HG02885 (cell line): Measurements from ENCODE around the gene ITGA8.
"Not testable (repeated sequence)": the region's sequence is repeated elsewhere in the genome, so short reads cannot be mapped to it uniquely, and the experiment has no call there.

Experiments used
- ATAC-seq: cut with Tn5 transposase; IDR thresholded peaks from one replicate; pipeline ENCODE4 v1.9.1; 2021; ENCODE audit warnings: mild to moderate bottlenecking; ENCODE audit not compliant: unreplicated experiment, poor library complexity

Gene ITGA8

DNA sequence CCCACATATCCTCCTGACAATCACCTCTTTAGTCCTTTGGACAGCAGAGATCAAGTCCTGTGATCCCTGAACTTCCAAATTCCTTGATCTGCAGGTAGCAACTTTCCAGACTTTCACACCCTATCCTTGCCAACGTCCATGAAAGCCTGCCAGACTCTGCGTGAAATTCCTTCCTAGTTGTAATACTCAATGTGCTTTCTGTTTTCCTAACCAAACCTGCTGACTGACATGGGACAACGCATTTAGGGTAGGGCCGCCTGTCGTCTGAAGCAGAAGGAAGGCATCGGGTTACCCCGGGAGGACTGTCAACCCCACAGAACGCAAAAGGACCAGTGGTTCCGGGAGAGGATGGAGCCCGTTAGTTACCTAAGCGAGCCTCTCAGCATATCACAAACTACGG, 23.9 kb downstream of the ITGA8 start:
- no peak for ATAC-seq

DNA sequence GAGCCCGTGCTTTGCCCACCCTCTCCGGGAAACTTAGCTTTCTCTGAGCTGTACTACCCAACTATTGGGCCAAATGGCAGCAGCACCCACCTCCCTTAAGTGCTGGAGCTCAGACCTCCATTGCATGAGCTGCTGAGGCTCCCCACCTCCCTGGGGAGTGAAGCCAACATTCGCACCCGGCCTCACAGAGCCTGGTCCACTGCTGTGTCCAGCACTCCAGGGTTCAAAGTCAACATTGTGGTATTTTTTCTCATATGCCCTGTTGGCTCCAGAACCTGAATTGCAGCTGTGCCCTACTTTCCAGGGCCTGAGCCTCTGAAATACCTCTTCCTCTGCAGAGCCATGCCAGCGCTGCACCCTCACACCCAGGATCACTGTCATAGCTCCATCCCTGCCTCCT, 29.7 kb downstream of the ITGA8 start:
- ATAC-seq: no peak

DNA sequence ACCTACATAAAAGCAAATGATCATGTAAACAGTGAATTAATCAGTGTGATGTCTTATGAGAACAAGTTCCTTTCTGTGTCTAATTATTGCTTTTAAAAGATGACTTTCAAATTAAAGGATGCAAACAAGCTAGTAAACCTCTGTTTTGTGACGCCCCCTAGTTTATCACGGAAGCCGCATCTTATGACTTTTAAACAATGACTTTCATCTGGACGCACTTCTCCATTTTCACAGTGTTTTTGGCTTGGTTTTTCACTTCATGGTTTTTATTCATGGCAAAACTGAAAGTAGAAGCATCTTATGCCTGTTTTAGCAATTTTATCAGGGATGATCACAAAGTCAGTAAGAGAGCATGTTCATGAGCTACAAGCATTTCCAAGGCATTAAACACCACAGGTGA, 35.0 kb downstream of the ITGA8 start:
- ATAC-seq: no peak

DNA sequence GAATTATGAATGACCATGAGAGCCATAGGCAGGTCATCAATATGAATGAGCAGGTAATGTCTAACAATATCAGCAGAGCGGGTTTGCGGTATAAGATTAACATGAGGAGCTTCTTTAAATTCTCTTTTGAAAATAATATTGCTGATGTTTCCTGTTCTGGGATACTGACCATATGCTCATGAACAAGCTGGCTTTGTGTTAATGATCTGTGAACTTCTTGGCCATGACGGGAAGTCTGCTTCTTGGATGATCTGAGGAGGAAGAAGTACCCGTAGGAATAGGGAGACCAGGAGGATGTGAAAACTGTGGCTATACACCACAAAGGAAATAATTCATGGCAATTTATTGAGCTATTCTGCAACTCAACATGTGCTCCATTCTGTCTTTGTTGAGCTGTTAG, 38.6 kb downstream of the ITGA8 start:
- no peak for ATAC-seq

DNA sequence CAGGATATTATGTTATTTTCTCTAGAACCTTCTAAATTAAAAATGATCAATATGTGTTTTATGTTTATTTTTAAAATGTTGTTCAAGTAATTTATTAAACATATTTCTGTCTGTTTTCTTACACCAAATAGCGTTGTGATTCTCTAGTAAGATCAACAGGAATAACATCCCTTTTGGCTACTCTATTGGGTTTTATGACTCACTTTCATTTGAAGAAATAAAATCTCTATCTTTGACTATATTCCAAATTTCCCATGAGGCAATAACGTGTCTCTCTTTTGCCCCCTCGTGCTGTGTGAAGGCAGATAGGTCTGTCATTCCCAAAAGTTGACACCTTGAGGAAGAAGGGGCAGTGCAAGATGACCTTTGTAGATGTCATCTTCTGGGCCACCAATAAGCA, 40.9 kb downstream of the ITGA8 start:
- ATAC-seq: no peak

DNA sequence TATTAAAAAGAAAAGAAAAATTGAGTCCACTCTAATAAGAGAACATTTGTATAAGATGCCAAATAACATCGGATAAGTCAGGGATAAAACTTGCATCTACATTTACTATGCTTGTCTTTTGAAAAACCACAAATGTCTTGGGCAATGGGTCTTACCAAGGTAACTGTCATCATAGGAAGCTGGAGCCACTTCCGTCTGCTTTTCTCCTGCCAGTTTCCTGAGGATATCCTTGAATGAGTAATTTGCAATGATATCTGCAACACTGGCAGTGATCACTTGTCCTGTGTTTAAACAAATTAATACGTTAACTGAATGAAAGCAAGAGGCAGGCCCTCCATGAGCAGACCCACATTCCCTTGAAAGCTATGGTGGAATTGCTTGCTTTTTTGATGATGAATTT, 47.3 kb downstream of the ITGA8 start:
- ATAC-seq: no peak

DNA sequence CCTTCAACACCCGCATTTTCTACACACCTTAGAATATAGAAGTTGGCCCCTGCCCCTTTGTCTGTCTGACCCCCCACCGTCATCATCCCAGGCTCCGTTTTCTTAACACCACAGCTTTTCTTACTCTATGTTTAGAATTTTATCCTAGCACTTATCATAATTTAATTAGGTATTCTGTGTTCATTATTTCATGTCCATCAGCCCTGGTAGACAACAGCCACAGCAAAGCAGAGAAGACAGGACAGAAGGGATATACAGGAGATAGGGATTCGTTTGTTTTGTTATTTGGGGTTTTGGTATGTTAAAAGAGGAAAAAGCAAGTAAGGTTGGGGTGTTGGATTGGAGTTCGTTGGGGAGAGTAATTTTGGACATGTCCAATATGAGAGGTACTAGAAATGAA, 48.8 kb downstream of the ITGA8 start:
- no peak for ATAC-seq

DNA sequence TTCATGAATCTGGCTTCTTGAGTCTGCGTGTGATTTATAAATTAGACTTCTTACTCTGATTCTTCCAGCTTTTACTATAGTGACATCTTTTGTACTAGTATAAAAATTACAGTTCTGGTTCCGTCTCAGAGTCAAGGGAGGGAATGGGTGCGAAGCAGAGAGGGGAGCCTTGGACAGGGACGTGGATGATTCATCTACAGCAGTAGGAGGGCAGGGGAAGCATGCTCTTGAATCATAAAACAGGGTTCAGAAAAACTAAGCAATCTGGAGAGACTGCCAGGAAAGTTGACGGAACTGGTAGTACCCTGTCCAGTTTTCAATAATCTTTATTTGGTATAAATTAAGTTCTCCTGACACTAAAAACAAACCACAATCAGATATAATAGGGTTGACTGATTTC, 58.1 kb downstream of the ITGA8 start:
- no peak for ATAC-seq

DNA sequence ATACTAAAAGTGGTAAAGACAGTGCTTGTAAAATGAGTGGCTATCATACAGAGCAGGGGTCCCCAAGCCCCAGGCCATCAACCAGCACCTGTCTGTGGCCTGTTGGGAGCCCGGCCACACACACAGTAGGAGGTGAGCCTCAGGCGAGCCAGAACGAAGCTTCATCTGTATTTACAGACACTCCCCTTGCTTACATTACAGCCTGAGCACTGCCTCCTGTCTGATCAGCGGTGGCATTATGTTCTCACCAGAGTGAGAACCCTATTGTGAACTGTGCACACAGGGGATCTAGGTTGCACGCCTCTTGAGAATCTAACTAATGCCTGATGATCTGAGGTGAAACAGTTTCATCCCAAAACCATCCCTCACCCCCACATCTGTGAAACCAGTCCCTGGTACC, 58.7 kb downstream of the ITGA8 start:
- ATAC-seq: no peak

DNA sequence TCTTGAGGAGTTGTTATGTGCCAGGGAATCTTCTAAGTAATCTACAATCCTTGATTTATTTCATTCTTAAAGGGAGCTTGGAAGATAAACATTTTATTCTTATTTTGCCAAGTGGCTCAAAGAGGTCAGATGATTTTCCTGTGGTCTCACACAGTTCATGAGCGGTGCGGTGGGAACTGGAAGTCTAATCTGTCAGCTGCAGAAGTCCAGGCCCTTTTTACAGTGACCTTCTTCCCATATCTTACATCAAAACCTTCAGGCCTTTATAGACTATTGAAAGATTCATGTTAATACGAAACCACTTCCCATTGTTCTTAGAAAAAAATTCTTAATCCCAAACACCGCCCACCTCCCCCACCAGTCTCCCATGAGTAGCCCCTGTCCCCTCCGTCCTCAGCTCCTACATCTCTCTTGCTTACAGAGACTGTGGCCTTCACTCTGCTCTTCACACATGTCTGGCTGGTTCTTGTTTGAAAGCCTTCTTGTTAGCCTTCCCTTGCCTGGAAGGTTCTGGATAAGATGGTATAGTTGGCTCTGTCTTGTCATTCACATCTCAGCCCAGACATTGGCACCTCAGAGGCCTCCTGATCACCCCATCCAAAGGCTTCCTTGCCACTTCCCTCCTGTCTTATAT, 61.5 kb downstream of the ITGA8 start:
- no peak for ATAC-seq

DNA sequence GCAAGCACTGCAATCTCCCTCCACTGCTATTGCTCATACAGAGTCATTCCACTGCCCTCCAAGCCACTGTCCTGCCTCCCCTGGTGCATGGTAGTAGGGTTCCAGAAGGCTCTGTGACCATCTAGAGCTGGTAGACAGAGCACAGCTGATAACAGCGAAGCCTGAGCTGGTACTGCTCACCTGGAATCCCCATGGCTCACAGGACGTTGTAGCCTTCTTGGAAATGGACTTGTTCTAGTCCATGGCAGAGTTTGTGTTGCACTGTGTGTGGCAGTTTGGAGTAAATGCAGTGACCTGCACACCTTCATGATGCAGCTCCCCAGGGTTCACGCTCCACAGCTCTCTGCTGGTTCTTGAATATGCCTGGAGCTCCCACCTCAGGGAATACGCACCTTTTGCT, 67.0 kb downstream of the ITGA8 start:
- ATAC-seq: no peak

DNA sequence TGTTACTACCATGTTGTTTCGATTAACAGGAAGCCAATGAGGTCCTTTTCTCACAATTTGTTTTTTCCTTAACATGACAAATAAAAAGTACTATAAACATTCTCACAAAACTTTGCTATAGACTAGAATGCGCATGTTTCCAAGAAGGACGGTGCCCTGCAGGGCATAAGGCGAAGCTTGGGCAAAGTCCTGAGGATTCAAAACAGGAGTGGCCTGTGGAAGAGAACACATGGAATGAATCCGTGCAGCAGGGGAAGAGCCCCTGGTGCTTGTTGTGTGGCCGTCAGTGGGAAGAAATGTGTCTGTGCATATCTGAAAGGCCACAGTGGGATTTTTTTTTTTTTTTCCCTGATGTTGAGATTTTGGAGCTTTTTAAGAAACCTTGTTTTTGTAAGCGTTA, 67.6 kb downstream of the ITGA8 start:
- ATAC-seq: no peak

DNA sequence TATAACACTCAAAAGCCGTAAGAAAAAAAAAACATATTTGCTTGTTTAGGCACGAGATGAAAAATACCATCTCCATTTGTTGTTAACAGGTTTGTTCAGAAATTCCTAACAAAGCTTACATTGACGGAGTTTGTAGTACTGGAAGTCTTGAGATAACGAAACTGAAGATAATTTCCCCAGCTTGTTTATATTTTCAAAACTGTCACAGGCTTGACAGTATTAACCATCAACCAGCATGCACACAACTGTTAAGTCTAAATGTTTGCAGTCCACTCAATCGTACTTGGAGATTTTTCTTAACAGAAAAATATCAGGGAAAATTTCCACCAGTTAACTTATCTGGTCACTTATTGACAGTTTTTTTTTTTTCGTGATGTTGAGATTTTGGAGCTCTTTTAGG, 68.5 kb downstream of the ITGA8 start:
- no peak for ATAC-seq

DNA sequence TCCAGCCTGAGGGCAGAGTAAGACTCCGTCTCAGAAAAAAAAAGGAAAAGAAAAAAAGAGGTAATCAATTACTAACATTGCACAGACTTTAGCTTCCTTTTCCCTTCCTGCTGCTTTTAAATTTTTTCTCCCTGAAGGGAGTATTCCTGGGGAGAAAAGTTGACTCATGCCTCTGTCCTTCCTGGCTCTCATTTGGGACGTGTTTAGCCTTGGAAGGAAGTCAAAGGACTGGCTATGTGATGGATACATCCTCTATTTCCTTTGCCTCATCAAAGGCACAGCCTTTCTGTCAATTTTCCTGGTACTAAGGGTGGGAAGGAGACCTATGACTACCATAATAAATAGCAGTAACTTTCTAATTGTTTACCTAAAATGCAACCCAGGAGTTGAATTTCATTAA, 77.6 kb downstream of the ITGA8 start:
- ATAC-seq: no peak

DNA sequence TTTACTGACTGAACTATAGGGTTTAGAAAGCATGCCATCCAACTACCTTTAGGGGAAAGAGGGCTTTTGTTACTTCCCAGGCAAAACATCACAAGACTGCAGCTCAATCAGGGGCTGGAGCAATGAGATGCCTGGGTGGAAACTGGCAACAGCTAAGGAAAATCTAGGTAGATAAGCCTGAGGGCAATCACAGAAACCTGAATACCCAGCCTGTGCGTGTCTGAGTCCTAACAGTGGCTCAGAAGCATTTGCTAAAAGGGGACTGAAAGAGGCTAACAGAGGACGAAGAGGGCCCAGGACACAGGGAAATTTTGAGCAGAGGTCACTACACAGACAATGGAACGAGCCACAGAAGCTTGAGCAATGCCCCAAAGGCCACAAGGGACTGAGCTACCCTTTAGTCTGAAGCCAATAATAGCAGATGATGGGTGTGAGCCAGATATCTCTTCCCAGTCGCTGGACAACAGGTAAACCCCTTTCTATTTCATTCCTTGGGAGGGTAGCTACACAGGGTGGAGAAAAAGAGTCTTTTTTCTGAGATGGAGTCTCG, 79.1 kb downstream of the ITGA8 start:
- no peak for ATAC-seq

DNA sequence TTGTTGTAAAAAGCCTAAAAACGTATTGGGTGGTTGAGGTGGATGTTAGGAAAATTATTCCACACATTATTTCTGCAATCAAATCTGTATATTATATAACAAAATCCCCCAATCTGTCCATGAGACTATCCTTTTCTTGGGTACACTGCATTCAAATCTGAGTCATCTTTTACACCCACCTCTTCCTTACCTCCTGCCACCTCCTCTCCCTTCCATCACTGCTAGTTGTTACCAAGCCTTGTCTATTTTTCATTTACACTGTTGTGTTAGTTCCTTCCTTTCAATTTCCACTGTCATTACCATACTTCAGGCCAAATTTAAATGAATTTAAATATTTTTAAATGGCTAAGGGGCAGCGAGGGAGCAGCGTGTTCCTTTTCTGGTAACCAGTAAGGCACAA, 83.3 kb downstream of the ITGA8 start:
- no peak for ATAC-seq

DNA sequence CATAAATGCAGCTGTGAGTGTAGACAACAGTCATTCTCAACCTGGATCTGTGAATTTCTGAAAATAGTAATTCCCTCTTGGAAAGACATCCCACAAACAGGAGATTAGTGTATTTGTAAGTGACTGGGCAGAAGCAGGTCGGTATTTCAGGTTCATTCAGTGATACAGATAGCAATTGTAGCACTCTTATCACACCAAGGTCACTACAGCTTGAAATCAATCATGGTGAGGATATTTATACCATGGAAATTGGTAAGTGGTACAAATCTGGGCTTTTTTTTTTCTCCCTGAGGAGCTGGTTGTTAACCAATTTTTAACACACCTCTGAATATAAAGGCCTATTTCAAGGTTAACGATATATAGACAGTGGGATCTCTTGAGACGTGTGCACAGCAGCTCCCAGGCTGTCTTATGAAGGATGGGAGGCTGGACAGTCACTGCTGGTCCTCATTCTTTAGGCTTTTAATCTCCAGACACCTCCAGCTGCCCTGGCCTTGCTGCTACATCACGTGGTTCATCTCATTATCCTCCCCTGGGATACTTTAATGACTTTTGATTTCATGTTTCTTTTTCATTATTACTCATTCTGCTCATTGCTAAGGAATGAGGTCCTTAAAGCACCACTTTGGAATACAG, 87.1 kb downstream of the ITGA8 start:
- ATAC-seq: no peak

DNA sequence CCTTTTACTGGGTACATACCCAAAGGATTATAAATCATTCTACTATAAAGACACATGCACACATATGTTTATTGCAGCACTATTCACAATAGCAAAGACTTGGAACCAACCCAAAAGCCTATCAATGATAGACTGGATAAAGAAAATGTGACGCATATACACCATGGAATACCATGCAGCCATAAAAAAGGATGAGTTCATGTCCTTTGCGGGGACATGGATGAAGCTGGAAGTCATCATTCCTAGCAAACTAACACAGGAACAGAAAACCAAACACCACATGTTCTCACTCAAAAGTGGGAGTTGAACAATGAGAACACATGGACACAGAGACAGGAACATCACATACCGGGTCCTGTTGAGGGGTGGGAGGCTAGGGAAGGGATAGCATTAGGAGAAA, 88.5 kb downstream of the ITGA8 start:
- ATAC-seq: not testable (repeated sequence)

DNA sequence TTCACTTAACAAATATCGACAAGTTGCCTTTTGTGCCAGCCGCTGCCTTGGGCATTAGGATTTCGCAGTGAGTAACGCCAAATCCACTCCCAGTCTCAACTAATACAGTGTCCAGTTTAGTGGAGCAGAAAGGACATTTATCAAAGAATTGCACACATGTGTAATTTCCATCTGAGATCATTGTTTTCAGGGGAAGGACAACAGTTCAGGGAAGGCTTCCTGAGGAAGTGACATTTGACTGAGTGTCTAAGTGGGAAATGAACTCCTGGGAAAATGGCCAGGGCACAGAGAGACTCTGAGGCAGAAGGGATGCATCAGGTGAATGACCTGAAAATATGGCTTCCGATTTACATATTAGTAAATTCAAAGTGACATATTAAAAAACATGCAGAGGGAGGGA, 89.4 kb downstream of the ITGA8 start:
- ATAC-seq: no peak

DNA sequence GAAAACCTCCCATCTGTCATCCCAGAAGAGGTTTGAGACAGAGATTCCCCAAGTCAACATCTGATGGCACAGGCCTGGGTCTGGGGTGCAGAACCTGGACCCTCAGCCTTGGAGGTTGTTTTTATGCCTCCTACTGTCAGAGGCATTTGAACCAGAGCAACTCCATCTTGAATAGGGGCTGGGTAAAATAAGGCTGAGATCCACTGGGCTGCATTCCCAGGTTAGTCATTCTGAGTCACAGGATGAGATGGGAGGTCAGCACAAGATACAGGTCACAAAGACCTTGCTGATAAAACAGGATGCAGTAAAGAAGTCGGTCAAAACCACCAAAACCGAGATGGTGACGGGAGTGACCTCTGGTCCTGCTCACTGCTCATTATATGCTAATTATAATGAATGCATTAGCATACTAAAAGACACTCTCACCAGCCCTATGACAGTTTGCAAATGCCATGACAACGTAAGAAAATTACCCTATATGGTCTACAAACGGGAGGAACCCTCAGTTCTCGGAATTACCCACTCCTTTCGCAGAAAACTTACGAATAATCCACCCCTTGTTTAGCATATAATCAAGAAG, 92.0 kb downstream of the ITGA8 start:
- ATAC-seq: no peak

DNA sequence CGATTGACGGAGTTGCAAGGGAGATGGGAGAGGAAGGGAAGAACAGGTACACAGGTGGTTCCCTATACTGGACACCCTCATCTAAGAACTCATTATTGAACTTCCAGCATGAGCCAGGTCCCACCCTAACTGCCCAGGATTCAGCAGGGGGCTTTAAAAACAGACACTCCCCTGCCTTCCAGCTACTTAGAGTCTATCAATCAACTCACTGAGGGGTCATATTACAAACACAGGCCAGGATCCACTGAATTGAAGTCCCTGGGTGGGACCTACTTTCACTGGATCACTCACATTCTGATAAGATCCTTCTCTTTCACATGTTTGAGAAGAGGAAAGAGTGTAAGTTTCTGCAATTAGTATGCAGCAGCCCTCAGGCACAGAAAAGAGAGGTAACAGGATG, 92.8 kb downstream of the ITGA8 start:
- no peak for ATAC-seq

DNA sequence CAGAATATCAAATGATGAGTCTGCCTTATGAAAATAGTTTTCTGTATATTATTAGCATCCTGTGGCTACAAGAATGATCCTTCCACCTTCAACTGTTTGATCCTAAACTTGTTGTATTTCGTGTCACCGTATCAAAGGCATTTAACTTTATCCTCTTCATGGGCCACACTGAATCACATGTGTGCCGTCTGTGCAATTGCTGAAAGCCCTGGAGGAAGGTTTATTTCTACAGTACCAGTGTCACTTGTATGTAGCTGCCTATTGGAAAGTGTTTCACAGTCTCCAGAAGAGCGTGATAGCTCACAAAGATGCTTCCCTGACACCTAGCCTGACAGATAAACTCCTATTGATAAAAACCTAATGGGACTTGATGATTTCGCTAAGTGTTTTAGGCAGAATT, 94.5 kb downstream of the ITGA8 start:
- no peak for ATAC-seq
